Measurements from ENCODE around the gene MEA1.

DNA sequence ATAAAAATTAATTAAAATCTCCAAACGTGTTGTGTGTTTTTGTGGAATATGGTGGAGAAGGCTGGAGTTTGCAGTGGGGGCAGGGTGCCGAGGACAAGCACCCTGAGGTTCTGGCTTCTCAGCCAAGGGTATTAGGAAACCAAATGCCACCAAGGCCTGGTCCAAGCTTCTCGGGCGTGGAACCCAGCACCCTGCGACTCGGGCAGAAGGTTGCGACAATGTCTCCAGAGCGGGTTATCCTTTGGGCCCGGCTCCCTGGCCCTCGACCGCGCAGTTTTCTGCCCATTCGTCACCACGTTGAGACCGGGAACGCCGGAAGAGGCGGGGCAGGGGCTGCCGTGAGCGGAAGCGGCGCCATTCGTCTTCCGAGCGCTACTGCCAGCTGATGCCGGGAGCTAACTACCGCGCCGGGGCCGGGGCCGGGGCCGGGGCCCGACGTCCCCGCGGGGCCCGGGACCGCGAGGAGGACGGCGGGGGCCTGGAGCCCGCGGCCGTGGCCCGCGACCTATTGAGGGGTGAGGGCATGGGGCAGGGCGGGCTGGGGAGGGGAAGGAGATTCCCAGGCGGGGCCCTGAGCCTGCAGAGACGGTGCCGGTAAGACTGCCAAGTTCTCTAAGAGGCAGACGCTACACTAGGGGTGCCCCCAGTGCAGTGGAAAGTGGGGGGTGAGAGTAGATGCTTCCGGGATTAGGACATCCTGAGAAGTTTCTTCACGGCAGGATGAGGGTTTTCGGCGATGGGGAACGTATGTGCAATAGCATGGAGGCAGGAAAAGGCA, 7.7 kb upstream of the MEA1 start, which contains the start of gene RRP36:
- TF ChIP-seq POLR2AphosphoS5 (IDR thresholded peaks at IDR 0.05; ENCODE audit: low read depth, low read length) (peak; percentile 71), POLR2A (IDR thresholded peaks at IDR 0.05; ENCODE audit: low read depth, low read length) (peak; percentile 83)
